ENCODE data around the gene ZSCAN5C. TPM values are rescaled to one million over a fixed set of nuclear protein-coding genes. Genes with fewer than 3 reads are reported as not detected.
A peak's percentile ranks its signal among the peaks of the same experiment; 100 is the strongest.
"Not testable (repeated sequence)": the region's sequence is repeated elsewhere in the genome, so short reads cannot be mapped to it uniquely, and the experiment has no call there.

The ZSCAN5C gene
- total RNA-seq, 4 donors from 2014 or later = not detected

GRCh38 chr19:56217039-56217949 lies 15.2 kb downstream of the ZSCAN5C start:
- no peaks in the 10 kb centered on the region for H3K27me3 ChIP-seq
- H3K9me3 ChIP-seq = no peaks in the 10 kb centered on the region
- H3K4me1 ChIP-seq = peaks cover 0 to 8% (median 3%) of the 10 kb centered on the region in 4 donors
- peak overlapping the region in 3 of 4 donors; percentile 9 to 45 (median 29) for H3K4me3 ChIP-seq
- H3K27ac ChIP-seq = no peak overlapping the region
- no peak for TF ChIP-seq POLR2A (IDR thresholded peaks at IDR 0.05)
- TF ChIP-seq CTCF (IDR thresholded peaks at IDR 0.05) = no peak
- no peaks in the 10 kb centered on the region for H3K36me3 ChIP-seq
- no peak for DNase-seq

DNA sequence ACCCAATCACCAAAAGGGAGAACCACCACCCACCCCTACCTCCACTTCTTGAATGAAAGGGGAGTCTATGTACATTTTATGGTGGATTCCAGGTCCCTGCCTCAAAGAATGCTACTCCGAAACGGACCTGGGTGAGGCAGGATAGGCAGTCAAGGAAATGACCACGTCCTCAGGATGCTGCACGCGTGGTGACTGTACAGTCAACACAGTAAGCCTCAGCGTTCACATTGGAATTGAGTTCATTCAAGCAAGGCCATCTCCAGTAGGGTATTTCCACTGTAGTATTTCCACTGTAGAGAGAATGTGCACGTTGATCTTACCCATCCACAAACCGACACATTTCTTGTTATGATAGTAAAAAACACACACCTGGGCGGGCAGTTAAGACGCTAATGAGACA lies 16.9 kb downstream of the ZSCAN5C start:
- TF ChIP-seq POLR2A (IDR thresholded peaks at IDR 0.05) (no peak), CTCF (IDR thresholded peaks at IDR 0.05) (no peak)
- H3K27ac ChIP-seq = no peak overlapping the region
- no peak for DNase-seq
- H3K4me3 ChIP-seq = no peak overlapping the region
- peaks cover 0 to 8% (median 3%) of the 10 kb centered on the region in 4 donors for H3K4me1 ChIP-seq
- no peaks in the 10 kb centered on the region for H3K36me3 ChIP-seq
- H3K9me3 ChIP-seq = no peaks in the 10 kb centered on the region
- H3K27me3 ChIP-seq = no peaks in the 10 kb centered on the region

DNA sequence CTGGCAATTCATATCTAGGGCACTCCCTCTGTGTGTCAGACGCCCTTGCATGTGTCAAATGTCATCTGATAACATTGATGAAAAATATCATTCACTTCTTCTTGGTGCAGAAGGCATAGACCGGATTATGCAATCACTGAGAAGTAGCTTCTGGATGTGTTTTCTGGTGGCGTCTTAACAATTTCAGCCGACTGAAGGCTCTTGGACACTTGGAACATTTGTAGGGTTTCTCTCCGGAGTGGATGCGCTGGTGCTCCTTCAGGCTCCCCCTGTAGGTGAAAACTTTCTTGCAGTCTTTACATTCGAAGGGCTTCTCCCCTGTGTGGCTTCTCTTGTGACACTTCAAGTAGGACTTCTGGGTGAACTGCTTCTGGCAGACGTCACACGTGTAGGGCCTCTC lies 19.4 kb downstream of the ZSCAN5C start:
- H3K27ac ChIP-seq, H3K27me3 ChIP-seq, H3K9me3 ChIP-seq, H3K4me1 ChIP-seq, H3K36me3 ChIP-seq, H3K4me3 ChIP-seq, DNase-seq: not testable (repeated sequence)

DNA sequence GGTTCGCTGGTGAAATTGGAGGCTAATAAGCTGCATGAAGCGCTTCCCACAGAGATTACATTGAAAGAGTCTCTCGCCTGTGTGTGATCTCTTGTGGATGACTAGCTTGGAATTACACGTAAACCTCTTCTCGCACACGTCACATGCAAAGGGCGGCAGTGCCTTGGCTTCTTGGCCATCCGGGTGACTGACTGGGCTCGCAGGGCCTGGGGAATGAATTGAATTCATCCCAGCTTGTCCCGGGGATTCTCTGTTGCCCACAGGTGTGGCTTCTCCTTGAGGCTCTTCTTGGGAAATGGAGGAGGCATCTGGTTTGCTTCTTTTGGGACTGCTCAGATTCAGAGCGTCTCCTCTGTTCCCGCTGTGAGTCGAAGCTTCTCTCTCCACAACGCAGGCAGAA lies 19.8 kb downstream of the ZSCAN5C start:
- H3K4me3 ChIP-seq = no peak overlapping the region
- no peaks in the 10 kb centered on the region for H3K36me3 ChIP-seq
- no peaks in the 10 kb centered on the region for H3K27me3 ChIP-seq
- peaks cover 0 to 8% (median 3%) of the 10 kb centered on the region in 4 donors for H3K4me1 ChIP-seq
- no peaks in the 10 kb centered on the region for H3K9me3 ChIP-seq
- DNase-seq = no peak
- H3K27ac ChIP-seq = no peak overlapping the region
- TF ChIP-seq CTCF (IDR thresholded peaks at IDR 0.05) = no peak
- TF ChIP-seq POLR2A (IDR thresholded peaks at IDR 0.05) = no peak

- Histone ChIP-seq H3K27me3 (no peaks in the 10 kb centered on the region), H3K9me3 (no peaks in the 10 kb centered on the region), H3K4me3 (no peak overlapping the region), H3K27ac (no peak overlapping the region), H3K36me3 (no peaks in the 10 kb centered on the region), H3K4me1 (no peaks in the 10 kb centered on the region)
- no peak for TF ChIP-seq CTCF (IDR thresholded peaks at IDR 0.05)
- TF ChIP-seq POLR2A (IDR thresholded peaks at IDR 0.05) = no peak
- no peak for DNase-seq
Observed at GRCh38 chr19:56222901-56223300, 20.8 kb downstream of the ZSCAN5C start.

DNA sequence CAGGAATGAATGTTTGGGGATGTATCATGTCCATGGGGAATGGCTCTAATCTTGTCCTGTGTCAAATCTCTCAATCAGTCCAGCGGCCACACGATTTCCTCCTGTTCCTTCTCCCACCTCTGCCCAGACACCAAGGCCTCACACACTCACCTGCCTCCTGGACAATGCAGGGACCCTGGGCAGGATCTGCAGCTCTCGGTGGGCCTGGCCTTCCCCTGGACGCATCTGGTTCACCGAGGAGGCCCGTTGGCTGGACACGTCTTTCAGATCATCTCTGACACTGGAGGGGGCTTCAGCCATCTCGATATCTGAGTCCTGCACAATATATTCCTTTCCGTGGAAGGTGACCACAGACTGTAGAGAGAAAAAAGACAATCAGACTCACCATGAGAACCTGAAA lies 21.4 kb downstream of the ZSCAN5C start:
- Histone ChIP-seq H3K36me3 (no peaks in the 10 kb centered on the region), H3K27ac (no peak overlapping the region), H3K4me1 (no peaks in the 10 kb centered on the region), H3K9me3 (no peaks in the 10 kb centered on the region), H3K4me3 (no peak overlapping the region), H3K27me3 (no peaks in the 10 kb centered on the region)
- no peak for TF ChIP-seq CTCF (IDR thresholded peaks at IDR 0.05)
- no peak for TF ChIP-seq POLR2A (IDR thresholded peaks at IDR 0.05)
- DNase-seq = no peak

Measured in Peyer's patch (tissue), 4 donors.